ENCODE data around the gene SLC25A46. TPM values are rescaled to one million over a fixed set of nuclear protein-coding genes. Genes with fewer than 3 reads are reported as not detected.

SLC25A46 gene
- total RNA-seq, 1 donor: 98.1 TPM

GRCh38 chr5:110703481-110703880 lies 35.3 kb upstream of the SLC25A46 start:
- H3K4me3 ChIP-seq (ENCODE audit: insufficient read depth, low read length): no peak overlapping the region
- TF ChIP-seq, protein P1, sequence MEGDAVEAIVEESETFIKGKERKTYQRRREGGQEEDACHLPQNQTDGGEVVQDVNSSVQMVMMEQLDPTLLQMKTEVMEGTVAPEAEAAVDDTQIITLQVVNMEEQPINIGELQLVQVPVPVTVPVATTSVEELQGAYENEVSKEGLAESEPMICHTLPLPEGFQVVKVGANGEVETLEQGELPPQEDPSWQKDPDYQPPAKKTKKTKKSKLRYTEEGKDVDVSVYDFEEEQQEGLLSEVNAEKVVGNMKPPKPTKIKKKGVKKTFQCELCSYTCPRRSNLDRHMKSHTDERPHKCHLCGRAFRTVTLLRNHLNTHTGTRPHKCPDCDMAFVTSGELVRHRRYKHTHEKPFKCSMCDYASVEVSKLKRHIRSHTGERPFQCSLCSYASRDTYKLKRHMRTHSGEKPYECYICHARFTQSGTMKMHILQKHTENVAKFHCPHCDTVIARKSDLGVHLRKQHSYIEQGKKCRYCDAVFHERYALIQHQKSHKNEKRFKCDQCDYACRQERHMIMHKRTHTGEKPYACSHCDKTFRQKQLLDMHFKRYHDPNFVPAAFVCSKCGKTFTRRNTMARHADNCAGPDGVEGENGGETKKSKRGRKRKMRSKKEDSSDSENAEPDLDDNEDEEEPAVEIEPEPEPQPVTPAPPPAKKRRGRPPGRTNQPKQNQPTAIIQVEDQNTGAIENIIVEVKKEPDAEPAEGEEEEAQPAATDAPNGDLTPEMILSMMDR (IDR thresholded peaks at IDR 0.05; ENCODE audit: extremely low read depth, low read depth, low read length): no peak
- H3K4me1 ChIP-seq (ENCODE audit: insufficient read depth, low read length): no peaks in the 10 kb centered on the region
- H3K27ac ChIP-seq (ENCODE audit: low read depth, low read length): no peak overlapping the region
- H3K79me2 ChIP-seq (ENCODE audit: insufficient read depth, low read length): no peaks in the 10 kb centered on the region
- no peak overlapping the region for H2AFZ ChIP-seq (ENCODE audit: low read length)
- no peak overlapping the region for H3K4me2 ChIP-seq (ENCODE audit: insufficient read depth, low read length)
- H3K9me3 ChIP-seq (ENCODE audit: low read depth, low read length): no peaks in the 10 kb centered on the region
- DNase-seq (ENCODE audit: insufficient read length, low spot score, missing footprints): no peak
- no peaks in the 10 kb centered on the region for H3K27me3 ChIP-seq (ENCODE audit: insufficient read depth, low read length)
- H4K20me1 ChIP-seq (ENCODE audit: insufficient read depth, low read length): no peaks in the 10 kb centered on the region
- no peaks in the 10 kb centered on the region for H3K36me3 ChIP-seq (ENCODE audit: insufficient read depth, low read length)

DNA sequence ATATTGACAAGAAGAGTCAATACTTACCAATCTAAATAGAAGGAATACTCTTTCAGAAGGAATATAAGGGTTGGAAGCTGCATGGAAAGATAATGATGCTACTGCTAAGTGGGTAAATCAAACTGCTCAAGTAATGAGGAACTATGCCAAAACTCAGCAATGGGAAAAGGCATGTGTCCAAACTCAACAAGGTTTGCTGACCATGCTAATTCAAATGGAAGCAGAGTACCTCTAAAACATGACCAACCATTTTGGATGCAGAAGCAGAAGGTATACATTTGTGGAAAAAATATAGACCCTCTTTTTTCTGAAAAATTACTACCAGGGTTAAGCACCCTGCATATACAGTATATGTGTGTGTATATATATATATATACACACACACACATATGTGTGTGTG lies 33.5 kb upstream of the SLC25A46 start:
- no peaks in the 10 kb centered on the region for H4K20me1 ChIP-seq (ENCODE audit: insufficient read depth, low read length)
- no peak for DNase-seq (ENCODE audit: insufficient read length, low spot score, missing footprints)

DNA sequence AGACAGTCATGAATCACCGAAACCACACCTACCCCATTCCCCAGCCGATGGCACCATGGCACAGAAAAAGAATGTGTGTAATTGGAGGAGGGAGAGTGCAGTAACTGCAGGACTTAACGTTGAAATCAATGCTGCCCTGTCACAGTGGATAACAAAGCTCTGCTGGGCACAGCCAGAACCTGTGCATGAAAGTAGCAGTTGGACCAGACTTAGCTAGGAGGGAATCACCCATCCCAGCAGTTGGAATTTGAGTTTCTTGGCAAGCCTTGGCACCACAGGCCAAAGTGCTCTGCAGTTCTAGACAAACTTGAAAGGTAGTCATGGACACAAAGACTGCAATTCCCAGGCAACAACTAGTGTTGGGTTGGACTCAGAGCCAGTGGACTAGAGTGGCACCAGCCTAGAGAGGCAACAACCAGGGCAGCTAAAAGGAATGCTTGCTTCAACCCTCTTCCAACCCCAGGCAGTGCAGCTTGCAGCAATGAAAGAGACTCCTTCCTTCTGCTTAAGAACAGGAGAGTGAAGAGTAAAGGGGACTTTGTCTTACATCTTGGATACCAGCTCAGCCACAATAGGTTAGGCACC lies 31.5 kb upstream of the SLC25A46 start:
- no peaks in the 10 kb centered on the region for H3K79me2 ChIP-seq (ENCODE audit: insufficient read depth, low read length)
- H3K27ac ChIP-seq (ENCODE audit: low read depth, low read length): no peak overlapping the region
- H3K9me3 ChIP-seq (ENCODE audit: low read depth, low read length): no peaks in the 10 kb centered on the region
- no peaks in the 10 kb centered on the region for H3K27me3 ChIP-seq (ENCODE audit: insufficient read depth, low read length)
- no peaks in the 10 kb centered on the region for H3K4me1 ChIP-seq (ENCODE audit: insufficient read depth, low read length)
- H3K36me3 ChIP-seq (ENCODE audit: insufficient read depth, low read length): no peaks in the 10 kb centered on the region
- H2AFZ ChIP-seq (ENCODE audit: low read length): no peak overlapping the region
- H3K4me3 ChIP-seq (ENCODE audit: insufficient read depth, low read length): no peak overlapping the region
- no peak overlapping the region for H3K4me2 ChIP-seq (ENCODE audit: insufficient read depth, low read length)
- no peak for DNase-seq (ENCODE audit: insufficient read length, low spot score, missing footprints)
- H4K20me1 ChIP-seq (ENCODE audit: insufficient read depth, low read length): no peaks in the 10 kb centered on the region
- TF ChIP-seq, protein P1 (IDR thresholded peaks at IDR 0.05; ENCODE audit: extremely low read depth, low read depth, low read length): no peak

More for the DNA sequence above, 33.5 kb upstream of the SLC25A46 start:
- no peak overlapping the region for H3K4me2 ChIP-seq (ENCODE audit: insufficient read depth, low read length)
- no peak overlapping the region for H2AFZ ChIP-seq (ENCODE audit: low read length)
- no peaks in the 10 kb centered on the region for H3K79me2 ChIP-seq (ENCODE audit: insufficient read depth, low read length)
- no peak overlapping the region for H3K4me3 ChIP-seq (ENCODE audit: insufficient read depth, low read length)
- no peak overlapping the region for H3K27ac ChIP-seq (ENCODE audit: low read depth, low read length)
- H3K4me1 ChIP-seq (ENCODE audit: insufficient read depth, low read length): no peaks in the 10 kb centered on the region
- H3K36me3 ChIP-seq (ENCODE audit: insufficient read depth, low read length): no peaks in the 10 kb centered on the region
- no peaks in the 10 kb centered on the region for H3K9me3 ChIP-seq (ENCODE audit: low read depth, low read length)
- TF ChIP-seq, protein P1 (IDR thresholded peaks at IDR 0.05; ENCODE audit: extremely low read depth, low read depth, low read length): no peak
- H3K27me3 ChIP-seq (ENCODE audit: insufficient read depth, low read length): no peaks in the 10 kb centered on the region

DNA sequence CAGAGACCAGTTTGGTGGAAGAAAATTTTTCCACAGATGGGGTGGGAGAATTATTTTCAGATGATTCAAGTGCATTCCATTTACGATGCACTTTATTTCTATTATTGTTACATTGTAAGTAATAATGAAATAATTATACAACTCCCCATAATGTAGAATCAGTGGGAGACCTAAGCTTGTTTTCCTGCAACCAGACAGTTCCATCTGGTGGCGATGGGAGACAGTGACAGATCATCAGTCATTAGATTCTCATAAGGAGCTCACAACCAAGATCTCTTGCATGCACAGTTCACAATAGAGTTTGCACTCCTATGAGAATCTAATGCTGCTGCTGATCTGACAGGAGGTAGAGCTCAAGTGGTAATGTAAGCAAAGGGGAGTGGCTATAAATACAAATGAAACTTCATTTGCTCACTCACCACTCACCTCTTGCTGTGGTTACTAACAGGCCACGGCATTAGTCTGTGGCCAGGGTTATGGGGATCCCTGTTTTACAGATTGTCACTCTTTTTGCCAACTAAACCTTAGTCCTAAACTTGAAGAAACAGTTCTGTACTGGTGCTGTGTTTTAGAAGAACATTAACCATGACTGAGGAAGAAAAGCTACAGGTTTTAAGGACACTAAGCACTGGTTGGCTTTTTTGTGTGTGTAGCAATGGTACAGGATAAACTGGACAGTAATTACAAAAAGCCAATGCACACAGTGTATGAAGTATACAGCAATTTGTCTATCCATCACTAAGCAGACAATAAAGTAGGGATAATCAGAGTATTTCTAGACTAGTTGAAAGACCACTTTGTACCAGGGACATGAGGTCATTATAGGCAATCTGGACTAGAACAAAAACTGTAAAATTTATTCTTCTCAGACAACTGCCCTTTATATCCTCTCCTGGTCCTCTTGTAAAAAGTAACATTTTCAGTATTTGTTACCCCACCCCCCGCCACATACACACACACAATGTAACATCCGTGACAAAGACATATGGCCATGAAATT lies 22.3 kb upstream of the SLC25A46 start:
- Histone ChIP-seq H3K4me2 (ENCODE audit: insufficient read depth, low read length) (no peak overlapping the region), H3K36me3 (ENCODE audit: insufficient read depth, low read length) (no peaks in the 10 kb centered on the region), H3K27me3 (ENCODE audit: insufficient read depth, low read length) (no peaks in the 10 kb centered on the region), H4K20me1 (ENCODE audit: insufficient read depth, low read length) (no peaks in the 10 kb centered on the region), H2AFZ (ENCODE audit: low read length) (no peak overlapping the region), H3K27ac (ENCODE audit: low read depth, low read length) (no peak overlapping the region), H3K79me2 (ENCODE audit: insufficient read depth, low read length) (no peaks in the 10 kb centered on the region), H3K4me3 (ENCODE audit: insufficient read depth, low read length) (no peak overlapping the region), H3K4me1 (ENCODE audit: insufficient read depth, low read length) (no peaks in the 10 kb centered on the region), H3K9me3 (ENCODE audit: low read depth, low read length) (no peaks in the 10 kb centered on the region)
- TF ChIP-seq, protein P1 (IDR thresholded peaks at IDR 0.05; ENCODE audit: extremely low read depth, low read depth, low read length): peak; percentile 11
- DNase-seq (ENCODE audit: insufficient read length, low spot score, missing footprints): no peak
